ENCODE data around the gene RNASEH2B.

The RNASEH2B gene, protein sequence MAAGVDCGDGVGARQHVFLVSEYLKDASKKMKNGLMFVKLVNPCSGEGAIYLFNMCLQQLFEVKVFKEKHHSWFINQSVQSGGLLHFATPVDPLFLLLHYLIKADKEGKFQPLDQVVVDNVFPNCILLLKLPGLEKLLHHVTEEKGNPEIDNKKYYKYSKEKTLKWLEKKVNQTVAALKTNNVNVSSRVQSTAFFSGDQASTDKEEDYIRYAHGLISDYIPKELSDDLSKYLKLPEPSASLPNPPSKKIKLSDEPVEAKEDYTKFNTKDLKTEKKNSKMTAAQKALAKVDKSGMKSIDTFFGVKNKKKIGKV

DNA sequence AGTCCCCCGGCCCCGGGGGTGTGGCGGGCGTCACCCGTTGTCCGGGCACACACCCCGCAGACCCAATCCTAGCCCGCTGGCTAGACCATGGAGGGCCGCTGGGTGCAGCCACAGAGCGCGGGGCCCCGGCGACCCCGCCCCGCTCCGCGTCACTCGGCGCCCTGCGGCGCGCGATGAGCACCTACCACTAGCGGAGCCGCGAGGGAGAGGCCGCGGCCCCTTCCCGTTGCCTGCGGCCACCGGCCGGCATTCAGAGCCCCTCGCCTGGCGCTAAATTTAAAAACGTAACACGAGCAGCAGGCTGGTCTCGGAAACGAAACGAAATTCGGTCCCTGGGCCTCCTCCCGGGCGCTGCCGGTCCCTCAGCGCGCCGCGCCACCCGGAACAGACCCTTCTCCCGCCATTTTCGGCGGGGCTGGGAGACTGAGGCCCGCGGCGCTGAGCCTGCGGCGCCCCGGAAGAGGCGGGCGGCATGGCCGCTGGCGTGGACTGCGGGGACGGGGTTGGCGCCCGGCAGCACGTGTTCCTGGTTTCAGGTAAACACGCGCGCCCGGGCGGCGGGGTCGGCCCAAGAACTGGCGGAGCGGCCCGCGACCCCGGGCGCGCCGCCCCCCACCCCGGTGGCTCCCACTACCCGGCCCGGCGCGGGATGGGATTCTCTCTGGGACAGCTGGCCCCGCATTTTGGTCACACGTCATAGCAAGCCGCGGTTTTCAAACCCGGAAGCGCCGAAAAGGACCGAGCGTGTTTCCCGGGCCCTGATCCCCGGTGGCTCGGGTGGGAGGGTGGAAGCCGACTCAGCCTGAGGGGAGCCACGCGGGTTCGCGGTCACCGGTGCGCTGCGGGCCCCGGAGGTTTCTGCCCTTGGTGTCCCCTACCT lies at the start of gene RNASEH2B:
RNASEH2B (plus strand) TSS at position 187 of the 880 bp plus-strand sequence; CDS start at position 473, 286 bp downstream.
- DNase-seq (ENCODE audit: low spot score), result peak; percentile 71

DNA sequence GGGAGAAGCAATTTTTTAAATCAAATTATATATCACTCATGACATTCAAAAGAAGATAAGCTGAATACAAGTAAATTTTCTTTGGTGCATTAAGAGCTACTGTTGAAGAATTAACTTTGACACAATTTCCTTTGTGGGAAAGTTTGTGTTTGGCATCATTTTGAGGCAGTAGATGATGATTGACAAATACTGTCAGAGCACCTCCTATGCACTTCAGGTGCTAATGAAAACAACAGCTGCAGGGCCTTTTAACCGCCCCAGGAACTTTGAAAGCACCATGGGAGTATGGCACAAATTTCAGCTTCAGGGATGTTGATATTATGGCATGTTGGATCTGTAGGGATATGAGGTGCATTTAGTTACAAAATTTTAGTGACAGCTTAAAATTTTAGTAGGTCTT lies 45.1 kb upstream of the RNASEH2B start:
- DNase-seq (ENCODE audit: low spot score), result no peak

DNA sequence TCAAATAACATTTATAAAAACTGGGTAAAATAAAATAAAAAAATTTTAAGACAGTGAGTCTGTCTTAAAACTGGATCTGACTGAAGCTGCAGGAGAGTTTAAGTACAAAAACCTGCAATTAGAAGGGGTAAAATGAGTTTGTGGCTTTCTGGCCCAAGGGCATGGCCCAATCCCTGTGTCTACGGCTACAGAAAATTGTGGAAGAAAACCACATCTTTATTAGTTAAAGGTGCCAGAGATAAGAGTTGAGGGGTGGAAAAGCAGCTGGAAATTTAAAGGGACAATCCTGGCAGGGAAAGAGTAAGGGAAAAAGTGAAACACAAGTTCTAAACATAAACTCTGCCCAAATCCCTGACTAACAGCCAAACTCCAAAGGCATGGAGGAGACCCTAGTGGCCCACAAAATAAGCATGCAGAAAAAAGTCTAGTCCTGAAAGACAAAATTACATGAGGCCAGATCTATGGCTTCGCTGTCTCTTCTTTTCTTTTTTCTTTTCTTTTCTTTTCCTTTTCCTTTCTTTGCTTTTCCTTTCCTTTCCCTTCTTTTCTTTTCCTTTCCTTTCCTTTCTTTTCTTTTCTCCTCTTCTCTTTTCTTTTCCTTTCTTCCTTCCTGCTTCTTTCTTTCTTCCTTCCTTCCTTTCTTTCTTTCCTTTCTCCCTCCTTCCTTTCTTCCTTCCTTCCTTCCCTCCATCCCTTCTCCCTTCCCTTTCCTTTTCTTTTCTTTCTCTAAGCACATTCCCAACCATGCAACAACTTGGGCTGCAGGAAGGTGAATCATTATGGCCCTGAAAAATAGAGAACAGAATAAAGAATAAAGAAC lies 42.6 kb upstream of the RNASEH2B start:
- no peak for DNase-seq (ENCODE audit: low spot score)

DNA sequence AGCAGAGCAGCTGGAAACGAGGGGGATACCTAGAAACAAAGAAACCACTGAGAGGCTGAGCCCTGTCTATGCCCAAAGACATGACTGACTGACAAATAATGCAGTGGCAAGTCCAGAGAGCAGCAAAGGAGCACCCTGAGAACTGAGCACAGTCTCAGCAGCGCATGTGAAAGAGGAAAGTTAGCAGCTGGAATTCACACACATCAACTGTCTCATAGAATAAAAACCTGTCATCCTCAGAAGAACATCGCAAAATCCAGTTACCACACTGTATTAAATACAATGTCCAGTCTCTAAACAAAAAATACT lies 42.0 kb upstream of the RNASEH2B start:
- no peak for DNase-seq (ENCODE audit: low spot score)

DNA sequence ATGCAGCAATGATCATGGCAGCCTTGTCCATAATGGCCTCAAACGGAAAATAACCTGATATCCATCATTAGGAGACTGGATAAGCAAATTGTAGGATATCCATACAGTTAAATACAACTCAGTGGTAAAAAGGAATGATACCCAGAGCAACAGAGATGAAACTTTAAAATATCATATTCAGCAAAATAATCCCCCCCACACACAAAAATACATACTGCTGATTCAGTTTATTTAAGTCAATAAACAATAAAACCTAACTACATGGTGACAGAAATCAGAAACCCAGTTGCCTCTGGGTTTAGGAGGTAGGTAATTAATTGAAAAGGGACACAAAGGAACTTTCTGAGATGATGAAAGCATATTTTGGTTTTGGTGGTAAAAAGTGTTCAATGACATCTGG lies 38.2 kb upstream of the RNASEH2B start:
- DNase-seq (ENCODE audit: low spot score), result no peak

DNA sequence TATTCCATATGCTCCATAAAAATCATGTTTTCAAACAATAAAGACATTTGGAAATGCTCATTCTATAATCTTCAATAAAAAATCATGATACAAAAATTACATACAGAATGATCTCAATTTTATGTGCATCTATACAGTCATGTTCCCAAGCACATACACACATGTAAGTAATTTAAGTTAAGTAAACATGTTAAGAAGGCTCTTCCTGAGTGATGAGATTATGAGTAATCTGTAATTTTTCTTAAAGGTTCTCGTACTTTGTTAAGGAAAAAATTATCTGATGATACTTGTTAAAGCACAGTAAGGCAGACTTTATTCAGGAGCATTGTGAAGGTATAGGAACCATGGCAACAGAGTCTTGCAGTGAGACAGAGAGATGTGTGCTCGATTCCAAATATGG lies 36.1 kb upstream of the RNASEH2B start:
- no peak for DNase-seq (ENCODE audit: low spot score)

DNA sequence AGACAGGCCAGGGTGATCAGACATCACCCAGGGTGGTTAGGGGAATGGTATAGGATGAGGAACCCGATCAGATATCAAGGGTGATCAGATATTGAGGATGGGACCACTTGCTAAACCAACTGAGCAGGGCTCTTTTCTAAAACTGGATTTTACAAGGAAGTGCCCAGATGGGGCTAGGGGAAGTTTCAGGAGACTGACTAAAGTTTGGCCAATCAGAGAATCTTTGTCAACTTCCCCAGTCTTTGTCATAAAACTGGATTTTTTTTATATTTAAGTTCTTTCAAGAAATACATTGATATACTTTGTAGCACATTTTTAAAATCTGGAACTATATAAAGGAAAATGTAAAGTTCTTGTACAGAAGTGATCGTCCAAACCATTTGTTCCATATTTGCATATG lies 35.6 kb upstream of the RNASEH2B start:
- DNase-seq (ENCODE audit: low spot score), result no peak

DNA sequence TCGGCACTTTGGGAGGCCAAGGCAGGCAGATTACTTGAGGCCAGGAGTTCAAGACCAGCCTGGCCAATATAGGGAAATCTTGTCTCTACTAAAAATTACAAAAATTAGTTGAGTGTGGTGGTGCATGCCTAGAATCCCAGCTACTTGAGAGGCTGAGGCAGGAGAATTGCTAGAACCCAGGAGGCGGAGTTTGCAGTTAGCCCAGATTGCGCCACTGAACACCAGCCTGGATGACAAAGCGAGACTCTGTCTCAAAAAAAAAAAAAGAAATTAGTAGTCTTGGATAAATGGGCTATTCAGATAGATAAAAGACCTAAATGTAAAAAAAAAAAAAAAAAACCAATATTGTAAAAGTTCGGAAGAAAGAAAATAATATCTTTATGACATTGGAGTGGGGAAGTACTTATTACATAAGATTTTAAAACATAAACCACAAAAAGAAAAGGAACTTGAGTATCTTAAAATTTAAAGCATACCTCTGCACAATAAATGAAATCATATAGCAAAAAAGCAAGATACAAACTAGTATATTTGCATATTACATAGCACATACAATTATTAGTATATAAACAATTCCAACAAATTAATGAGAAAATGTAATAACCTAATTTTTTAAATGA lies 26.7 kb upstream of the RNASEH2B start:
- no peak for DNase-seq (ENCODE audit: low spot score)

DNA sequence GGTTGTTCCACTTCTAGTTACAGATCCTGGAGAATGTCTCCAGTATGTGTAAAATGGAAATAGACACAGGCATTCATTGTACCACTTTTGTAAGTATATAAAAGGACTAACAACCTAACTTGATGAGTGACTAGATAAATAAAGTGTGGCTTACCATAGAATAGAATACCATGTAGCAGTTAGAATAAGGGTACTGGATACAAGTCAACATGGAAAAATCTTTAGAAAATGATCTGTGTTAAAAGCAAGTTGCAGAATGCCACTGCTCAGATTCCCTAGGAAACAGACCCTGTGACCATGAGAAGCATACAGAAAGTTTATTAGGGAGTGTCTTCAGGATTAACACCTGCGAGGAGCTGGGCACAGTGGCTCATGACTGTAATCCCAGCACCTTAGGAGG lies 25.9 kb upstream of the RNASEH2B start:
- DNase-seq (ENCODE audit: low spot score), result no peak

DNA sequence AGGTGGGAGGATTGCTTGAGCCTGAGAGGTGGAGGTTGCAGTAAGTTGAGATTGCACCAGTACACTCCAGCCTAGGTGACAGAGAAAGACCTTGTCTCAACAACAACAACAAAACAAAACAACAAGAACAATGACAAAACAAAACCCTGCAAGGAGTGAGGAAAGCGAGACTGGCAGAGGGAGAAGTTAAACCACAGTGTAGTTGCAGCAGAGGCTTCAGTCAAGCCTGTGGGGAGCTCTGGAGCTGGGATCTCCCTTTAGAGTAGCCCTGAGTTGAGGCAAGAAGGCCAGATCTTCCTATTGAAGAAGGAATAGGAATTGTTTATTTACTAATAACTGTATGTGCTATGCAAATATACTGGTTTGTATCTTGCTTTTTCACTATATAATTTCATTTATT lies 25.3 kb upstream of the RNASEH2B start:
- no peak for DNase-seq (ENCODE audit: low spot score)

DNA sequence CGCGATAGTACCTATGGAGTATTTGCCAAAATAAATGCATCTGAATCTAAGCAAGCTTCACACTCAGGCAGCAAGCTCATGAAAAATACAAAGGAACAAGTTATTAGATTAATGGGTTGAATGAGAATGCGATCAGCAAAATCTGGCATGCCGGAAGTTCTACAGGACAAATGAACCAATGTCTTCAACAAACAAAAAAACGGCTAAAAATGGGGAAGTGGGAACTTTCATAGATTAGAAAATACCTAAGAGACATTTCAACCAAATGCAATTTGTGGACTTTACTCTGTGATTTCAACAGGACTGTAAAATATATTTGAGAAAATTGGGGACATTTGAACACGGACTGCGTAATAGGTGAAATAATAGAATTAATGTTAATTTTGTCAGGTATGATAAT lies 22.4 kb upstream of the RNASEH2B start:
- DNase-seq (ENCODE audit: low spot score), result no peak

DNA sequence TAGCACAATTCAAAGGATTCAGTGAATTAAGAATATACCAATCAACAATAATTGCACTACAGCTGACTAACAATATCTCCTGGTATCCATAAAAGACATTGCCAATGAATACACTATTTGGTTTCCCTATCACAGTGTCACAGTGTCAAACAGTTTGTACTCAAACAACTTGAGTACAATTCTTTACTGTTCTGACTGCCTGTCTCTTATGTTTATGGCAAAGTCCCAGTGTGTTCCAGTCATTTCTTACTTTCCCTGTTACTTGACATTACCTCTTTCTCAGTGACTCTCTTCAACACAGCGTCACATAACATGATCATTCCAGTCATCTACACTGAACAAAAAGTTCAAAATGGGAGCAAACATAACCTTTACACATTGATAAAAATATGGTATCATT lies 21.2 kb upstream of the RNASEH2B start:
- DNase-seq (ENCODE audit: low spot score), result no peak

DNA sequence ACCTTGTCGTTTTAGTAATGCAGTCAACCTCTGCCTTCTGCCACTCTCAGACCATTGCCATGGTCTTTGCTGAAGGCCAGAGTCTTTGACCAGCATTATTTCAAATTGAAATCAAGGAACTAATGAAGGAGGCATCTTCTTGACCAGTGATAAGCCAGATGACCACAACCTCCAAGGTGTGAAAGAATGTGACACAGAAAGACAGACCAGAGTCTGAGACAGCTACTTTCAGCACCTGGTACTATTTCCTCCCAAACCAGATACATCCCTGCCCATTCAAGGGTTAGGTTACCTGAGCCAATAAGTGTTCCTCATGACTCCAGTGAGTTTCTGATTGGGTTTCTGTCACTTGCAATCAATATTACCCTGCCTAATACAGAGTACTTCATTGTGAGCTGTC lies 20.3 kb upstream of the RNASEH2B start:
- no peak for DNase-seq (ENCODE audit: low spot score)

DNA sequence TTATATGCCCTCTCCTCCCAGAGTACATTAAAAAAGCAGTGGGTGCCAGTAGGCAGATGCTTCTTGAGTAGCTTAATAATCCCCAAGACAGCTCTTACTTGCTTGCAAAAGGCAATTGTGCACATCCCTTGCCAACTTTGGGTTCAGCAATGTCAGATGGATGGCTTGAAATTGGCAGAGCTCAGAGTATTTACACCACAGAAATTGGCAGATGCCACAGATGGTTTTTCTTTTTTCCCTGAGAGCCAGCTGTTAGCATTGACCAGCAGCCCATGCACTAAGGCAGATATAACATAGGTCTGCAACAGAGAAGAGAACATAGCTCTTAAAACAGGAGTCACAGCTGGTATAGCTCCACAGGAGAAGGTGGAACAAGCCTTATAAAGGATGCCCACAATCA lies 18.4 kb upstream of the RNASEH2B start:
- DNase-seq (ENCODE audit: low spot score), result no peak

DNA sequence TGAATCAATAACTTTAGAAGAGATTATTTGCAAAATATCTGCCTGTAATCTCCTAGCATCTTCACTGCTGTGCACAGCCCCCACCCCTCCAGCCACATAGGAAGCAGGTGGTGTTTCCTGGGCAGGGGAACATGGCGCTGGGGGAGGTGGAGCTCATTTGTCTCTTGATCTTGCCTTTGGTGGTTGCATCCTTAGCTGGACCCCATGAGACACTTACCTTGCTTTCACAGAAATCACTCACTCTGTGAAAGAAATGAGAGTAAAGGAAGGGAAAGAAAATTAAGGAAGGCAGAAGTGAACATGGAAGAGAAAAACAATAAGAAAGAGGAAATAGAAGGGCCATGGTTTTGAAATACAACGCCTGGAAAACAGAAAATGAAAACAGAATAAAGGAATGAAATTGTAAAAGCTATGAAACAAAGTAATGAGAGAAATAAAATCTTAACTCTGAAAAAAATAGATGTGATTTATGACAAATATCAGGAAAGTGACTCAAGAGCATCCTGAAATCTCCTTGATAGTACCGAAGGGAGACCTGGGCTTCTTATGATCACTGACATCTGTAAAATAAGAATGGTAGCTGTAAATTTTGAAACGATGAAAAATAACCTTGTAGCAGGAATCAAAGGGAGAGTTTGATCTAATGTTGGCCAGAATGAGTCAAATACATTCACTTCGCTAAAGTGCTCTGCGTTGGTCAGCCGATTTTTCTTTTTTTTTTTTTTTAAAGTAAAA lies 17.2 kb upstream of the RNASEH2B start:
- DNase-seq (ENCODE audit: low spot score), result no peak

DNA sequence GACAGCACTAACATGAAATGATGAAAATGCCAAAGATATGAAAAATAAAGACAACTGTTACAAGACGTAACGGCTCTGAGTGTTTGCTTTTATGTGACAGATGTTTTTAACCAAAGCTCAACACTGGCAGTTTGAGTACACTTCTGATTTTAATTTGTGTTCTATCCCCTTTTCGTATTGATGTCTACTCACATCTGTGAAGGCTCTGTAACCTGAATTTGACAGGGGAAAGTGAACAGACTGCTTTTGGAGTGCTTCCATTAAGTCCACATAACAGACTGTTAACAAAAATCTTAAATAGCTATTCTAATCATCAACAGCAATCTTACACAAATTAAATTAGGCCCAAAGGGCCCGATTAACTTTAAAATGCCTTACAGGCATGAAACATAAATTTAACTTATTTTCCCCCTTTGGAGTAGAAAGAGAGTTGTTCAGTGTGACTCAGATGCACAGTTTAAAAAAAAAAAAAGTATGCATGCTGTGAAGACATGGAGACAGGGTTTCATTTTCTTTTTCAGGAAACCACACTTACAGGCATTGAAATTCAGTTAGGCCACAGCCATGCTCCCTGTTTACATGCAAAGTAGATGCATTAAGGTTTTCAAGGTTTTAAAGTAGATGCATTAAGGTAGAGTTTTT lies 16.3 kb upstream of the RNASEH2B start:
- DNase-seq (ENCODE audit: low spot score), result no peak

DNA sequence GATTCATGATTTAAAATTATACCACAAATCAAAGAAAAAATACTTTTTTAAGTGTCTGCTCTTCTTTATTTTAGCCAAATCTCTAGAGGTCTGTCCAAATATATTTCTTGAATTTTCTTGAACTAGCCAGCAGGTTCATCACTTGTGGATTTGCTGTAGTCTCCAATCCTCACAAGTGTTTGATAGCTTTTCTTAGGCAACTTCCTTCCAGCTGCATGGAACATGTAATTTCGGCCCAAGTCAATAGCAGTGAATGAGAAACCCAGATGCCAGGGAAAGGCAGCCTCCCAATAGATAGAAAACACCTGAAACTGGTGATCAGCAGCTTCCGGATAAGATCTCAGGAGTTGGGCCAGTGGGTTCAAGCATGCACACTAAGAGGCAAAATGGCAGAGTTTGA lies 15.6 kb upstream of the RNASEH2B start:
- DNase-seq (ENCODE audit: low spot score), result no peak

DNA sequence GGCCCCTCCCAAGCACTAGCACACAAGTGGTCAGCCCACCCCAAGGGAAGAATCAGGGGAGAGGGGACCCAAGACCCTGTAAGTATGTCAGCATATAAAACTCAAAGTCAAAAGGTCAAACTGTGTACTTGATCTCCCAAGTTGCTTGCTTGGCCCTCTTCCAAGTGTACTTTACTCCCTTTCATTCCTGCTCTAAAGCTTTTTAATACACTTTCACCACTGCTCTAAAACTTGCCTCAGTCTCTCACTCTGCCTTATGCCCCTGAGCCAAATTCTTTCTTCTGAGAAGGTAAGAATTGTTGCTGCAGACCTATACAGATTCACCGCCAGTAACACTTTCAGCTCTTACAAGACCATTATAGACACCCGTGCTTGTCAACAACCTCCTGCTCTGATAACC lies 15.1 kb upstream of the RNASEH2B start:
- no peak for DNase-seq (ENCODE audit: low spot score)

DNA sequence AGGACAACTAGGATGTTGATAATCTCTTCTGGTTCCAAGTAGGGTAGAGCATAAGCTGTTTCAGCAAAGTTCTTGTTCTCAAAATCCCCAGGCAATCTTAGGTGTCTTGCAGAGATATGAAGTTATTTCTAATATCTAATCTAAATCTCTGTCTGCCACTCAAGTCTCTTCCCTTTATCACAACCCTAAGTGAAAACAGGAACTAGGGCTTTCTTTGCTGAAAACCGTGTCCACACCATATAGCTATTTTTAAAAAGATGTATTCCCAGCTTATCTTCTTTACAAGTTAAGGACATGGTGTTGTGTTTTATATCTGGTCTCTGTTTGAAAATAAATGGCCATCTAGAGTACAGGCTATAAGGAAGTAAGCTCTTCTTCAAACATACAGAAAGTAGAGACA lies 11.3 kb upstream of the RNASEH2B start:
- no peak for DNase-seq (ENCODE audit: low spot score)

DNA sequence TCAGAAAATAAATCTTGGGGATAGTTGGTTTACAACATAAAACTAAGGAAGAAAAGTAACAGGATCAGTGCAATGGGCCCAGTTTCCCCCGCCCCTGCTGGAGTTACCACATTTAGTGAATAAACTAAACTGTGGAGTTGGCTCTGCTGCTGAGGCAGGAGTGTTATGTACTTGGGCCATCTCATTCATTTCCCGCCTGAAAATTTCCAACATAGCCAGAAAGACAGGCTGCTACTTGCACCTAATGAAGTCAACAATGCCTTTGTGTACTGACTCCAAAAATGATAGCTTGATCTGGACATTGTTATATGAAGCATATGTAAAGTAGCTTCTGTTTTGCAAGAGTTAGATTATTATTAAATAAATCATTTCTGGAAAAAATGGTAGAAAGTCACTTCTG lies 7.9 kb upstream of the RNASEH2B start:
- no peak for DNase-seq (ENCODE audit: low spot score)

DNA sequence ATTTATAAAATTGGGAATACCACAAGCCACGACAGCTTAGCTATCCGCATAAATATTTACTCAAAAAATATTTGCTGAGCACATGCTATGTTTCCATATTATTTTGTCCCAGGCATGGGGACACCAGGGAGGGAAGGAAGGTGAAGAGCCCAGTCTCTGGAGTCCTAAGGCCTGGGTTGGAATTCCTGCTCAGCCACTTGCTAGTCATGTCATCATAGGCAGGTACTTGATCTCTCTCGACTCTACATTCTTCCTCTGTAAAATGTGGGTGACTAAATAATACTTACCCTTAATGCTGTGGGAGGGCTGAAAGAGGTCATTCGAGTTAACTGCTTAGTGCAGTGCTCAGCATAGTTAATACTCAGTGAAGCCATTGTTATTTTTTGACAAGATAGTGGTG lies 4.3 kb upstream of the RNASEH2B start:
- DNase-seq (ENCODE audit: low spot score), result no peak

All from AG08396 (cell line).